Stimulated activated CD4-positive, alpha-beta T cell treated with anti-CD3 and anti-CD28 coated beads, Interleukin-2, amount 100 ng/mL, for 48 hours (primary cell): ENCODE data around the gene FAM236C.
"Not testable (repeated sequence)": the region's sequence is repeated elsewhere in the genome, so short reads cannot be mapped to it uniquely, and the experiment has no call there.

Source experiments
- DNase-seq, 2 donors: peaks; one replicate each; pipeline ENCODE4 v3.0.0-alpha.2; 2020

The FAM236C gene

GRCh38 chrX:72912315-72912714 is at the start of gene FAM236C:
TSS of gene FAM236C (plus strand) at chrX:72912615. CDS start at chrX:72912715, 100 bp downstream.
- DNase-seq: not testable (repeated sequence)

GRCh38 chrX:72882898-72883297 is 29.5 kb upstream of the FAM236C start:
- not testable (repeated sequence) for DNase-seq

- DNase-seq: not testable (repeated sequence)
These were observed 22.7 kb upstream of the FAM236C start for GRCh38 chrX:72889740-72890139.

- not testable (repeated sequence) for DNase-seq
These were observed 3.7 kb downstream of the FAM236C start for GRCh38 chrX:72916096-72916495.

GRCh38 chrX:72932283-72932682 is 19.9 kb downstream of the FAM236C start:
- DNase-seq: not testable (repeated sequence)

- DNase-seq: not testable (repeated sequence)
These were observed 24.0 kb downstream of the FAM236C start for GRCh38 chrX:72936455-72936854.

GRCh38 chrX:72936882-72937455 is 24.6 kb downstream of the FAM236C start:
- not testable (repeated sequence) for DNase-seq

- not testable (repeated sequence) for DNase-seq
These were observed 25.5 kb downstream of the FAM236C start, which contains the start of gene FAM236A for GRCh38 chrX:72937906-72938305. TSS of gene FAM236A (plus strand) at chrX:72938206. CDS start at chrX:72938263, 57 bp downstream.

GRCh38 chrX:72942272-72942671 is 29.9 kb downstream of the FAM236C start:
- not testable (repeated sequence) for DNase-seq

- DNase-seq: not testable (repeated sequence)
These were observed 30.8 kb downstream of the FAM236C start for GRCh38 chrX:72943035-72943818.

- not testable (repeated sequence) for DNase-seq
These were observed 31.4 kb downstream of the FAM236C start, which contains the start of gene DMRTC1 for GRCh38 chrX:72943819-72944169. TSS of gene DMRTC1 (minus strand) at chrX:72943837. CDS start at chrX:72875694, 68,143 bp downstream.

GRCh38 chrX:72959971-72960370 is 47.6 kb downstream of the FAM236C start:
- not testable (repeated sequence) for DNase-seq
